Heart right ventricle (tissue), 16 donors: ENCODE results near the gene COA6. TPM values are rescaled to one million over a fixed set of nuclear protein-coding genes. Genes with fewer than 3 reads are reported as not detected.

Experiments used
- ATAC-seq, 8 donors: fragments of 200-7000 bp; cut with Tn5 transposase; one replicate each; pipeline ENCODE4 v1.9.1; 2020; ENCODE audit warnings: mild to moderate bottlenecking in 8 of 8, moderate library complexity in 8 of 8, moderate number of reproducible peaks in 1 of 8
- DNase-seq, 2 donors: peaks; one replicate each; pipeline ENCODE4 v3.0.0-alpha.2; 2020
- H3K27ac ChIP-seq, 10 donors: fragments of 200-600 bp; sonication (generic) in 2 of 10; one replicate each; pipeline versions ENCODE4 v1.5.0 to v1.8.0; 2020 to 2022; ENCODE audit warnings: mild to moderate bottlenecking in 3 of 10
- H3K27me3 ChIP-seq, 7 donors: fragments of 200-600 bp; one replicate each; pipeline ENCODE4 v1.8.0; 2021 to 2022; ENCODE audit warnings: mild to moderate bottlenecking in 2 of 7
- H3K36me3 ChIP-seq, 9 donors: fragments of 200-600 bp; sonication (generic) in 1 of 9; one replicate each; pipeline versions ENCODE4 v1.5.0 to v1.8.0; 2020 to 2022; ENCODE audit warnings: mild to moderate bottlenecking in 2 of 9
- H3K4me1 ChIP-seq, 9 donors: fragments of 200-600 bp; sonication (generic) in 1 of 9; one replicate each; pipeline versions ENCODE4 v1.5.0 to v1.8.0; 2020 to 2022; ENCODE audit warnings: mild to moderate bottlenecking in 4 of 9
- H3K4me3 ChIP-seq, 10 donors: fragments of 200-600 bp; sonication (generic) in 2 of 10; one replicate each; pipeline versions ENCODE4 v1.5.0 to v1.8.0; 2020 to 2022; ENCODE audit warnings: mild to moderate bottlenecking in 7 of 10, moderate library complexity in 2 of 10
- H3K9me3 ChIP-seq, 11 donors: fragments of 200-600 bp in 10 of 11; sonication (generic) in 2 of 11; one replicate each; pipeline versions ENCODE4 v1.5.0 to v1.8.0; 2013 to 2022; ENCODE audit warnings: mild to moderate bottlenecking in 2 of 11, control low read depth in 1 of 11, moderate library complexity in 1 of 11
- CTCF ChIP-seq, 9 donors: fragments of 200-600 bp; sonication (generic) in 2 of 9; IDR thresholded peaks; one replicate each; pipeline versions ENCODE4 v1.5.0 to v1.8.0; 2021 to 2022; ENCODE audit warnings: antibody characterized with exemption in 9 of 9, mild to moderate bottlenecking in 5 of 9, moderate library complexity in 1 of 9
- WGBS, 2 donors: extraction: QIAGEN DNeasy Blood & Tissue Kit; methylation state at CpG; one replicate each; pipeline ENCODE4 v1.1.7; 2013; ENCODE audit warnings: inconsistent platforms in 1 of 2; 5-methylcytosine and 5-hydroxymethylcytosine counted together
- intact Hi-C, 10 donors: fragments of 100-400 bp; cut with DNase I; formaldehyde crosslinking; loops; one replicate each; pipeline versions ENCODE4 v1.11.1 to v1.14.2; 2022
- polyA plus RNA-seq, 2 donors: library from polyadenylated mRNA; stranded (reverse); fragments of 200-250 nt; gene quantifications; one replicate each; pipeline ENCODE4 v1.2.3, GENCODE V29; 2013
- total RNA-seq, 10 donors: library from RNA; stranded (reverse); fragmentation: NEBNext Ultra II Directional in 3 of 10; extraction: Animal tissue kit (Norgen Biotek cat#: 25700) in 3 of 10; gene quantifications; one replicate each; pipeline versions ENCODE4 v1.2.1 to v1.2.4, GENCODE V29; 2021 to 2023
- donor health status: Arrhythmogenic right ventricular cardiomyopathy.
- donor health status: ischemic (EF 13 %, LVEDD 7.1; RV severe dilation, severe dysfunction).
- donor health status: healthy with polysubstance abuse.
- donor health status: DM: no; HTN: yes; CAD: no.
- donor health status: DM: no; HTN: no; CAD: no.
- donor health status: ischemic (EF 25% LVEDD 6.9; RV normal size, moderate dysfunction).
- donor health status: ischemic (EF 25% LVEDD 5.7; RV mildly dilated, moderate dysfunction).
- donor health status: healthy.
- donor health status: DM: yes; HTN: yes; CAD: no.
- donor health status: Ischemic cardiomyopathy.
- donor health status: ischemic (EF 35%, LVEDD 5.7; RV mildly dilated, moderate dysfunction).
- donor health status: nonischemic (EF 11% LVEDD 7.7; RV severe dilation, severe dysfunction).
- donor health status: DM: yes; HTN: yes; CAD: no.
- donor health status: PGD.
- donor health status: ischemic (EF 29% LVEDD 5.4; RV normal size, mild dysfunction).
- donor health status: nonischemic (EF 23%, LVEDD 6.1; RV moderate dilation, normal function).

The COA6 gene
- total and polyA plus RNA-seq, 12 donors, result 23.4 to 98.5 (median 29.5) TPM

GRCh38 chr1:234336359-234336758 lies 36.9 kb upstream of the COA6 start:
- H3K4me3 ChIP-seq, result no peak overlapping the region
- no peak for TF ChIP-seq CTCF (IDR thresholded peaks at IDR 0.05)
- intact Hi-C loops, result no loop called here
- peaks cover 0 to under 1% (median 0%) of the 10 kb centered on the region in 9 donors for H3K4me1 ChIP-seq
- H3K27ac ChIP-seq, result no peak overlapping the region
- no peaks in the 10 kb centered on the region for H3K36me3 ChIP-seq
- H3K27me3 ChIP-seq, result peaks cover 0 to 20% (median 0%) of the 10 kb centered on the region in 7 donors
- no peak for ATAC-seq
- no peak for DNase-seq
- H3K9me3 ChIP-seq, result peaks cover 0 to 53% (median 21%) of the 10 kb centered on the region in 11 donors
- 75 to 83% methylated on average over 2 of the region's 2 CpGs for WGBS, 2 donors

GRCh38 chr1:234337233-234337632 lies 36.0 kb upstream of the COA6 start:
- ATAC-seq, result no peak
- intact Hi-C loops, result no loop called here
- no peaks in the 10 kb centered on the region for H3K36me3 ChIP-seq
- H3K4me3 ChIP-seq, result no peak overlapping the region
- no peak for TF ChIP-seq CTCF (IDR thresholded peaks at IDR 0.05)
- no peak for DNase-seq
- peaks cover 0 to 53% (median 21%) of the 10 kb centered on the region in 11 donors for H3K9me3 ChIP-seq
- H3K4me1 ChIP-seq, result no peaks in the 10 kb centered on the region
- no peak overlapping the region for H3K27ac ChIP-seq
- 92 to 95% methylated on average over 1 of the region's 1 CpG for WGBS, 2 donors
- peaks cover 0 to 11% (median 0%) of the 10 kb centered on the region in 7 donors for H3K27me3 ChIP-seq

DNA sequence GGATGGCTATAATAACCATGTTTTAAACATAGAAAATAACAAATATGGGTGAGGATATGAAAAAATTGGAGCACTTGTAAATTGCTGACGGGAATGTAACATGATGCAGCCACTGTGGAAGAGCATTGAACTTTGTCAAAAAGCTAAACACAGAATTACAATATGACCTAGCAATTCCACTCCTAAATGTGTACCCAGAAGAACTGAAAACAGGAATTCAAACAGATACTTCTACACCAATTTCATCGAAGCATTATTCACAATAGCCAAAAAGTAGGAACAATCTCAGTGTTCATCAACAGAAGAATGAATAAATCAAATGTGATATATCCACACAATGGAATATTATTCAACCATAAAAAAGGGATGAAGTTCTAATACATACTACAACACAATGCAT lies 32.7 kb upstream of the COA6 start:
- peaks cover 0 to 7% (median 0%) of the 10 kb centered on the region in 7 donors for H3K27me3 ChIP-seq
- DNase-seq (no peak), ATAC-seq (no peak)
- no peaks in the 10 kb centered on the region for H3K36me3 ChIP-seq
- intact Hi-C loops, result no loop called here
- no peak overlapping the region for H3K4me3 ChIP-seq
- WGBS, 2 donors, result 83 to 85% methylated on average over 2 of the region's 2 CpGs
- no peak for TF ChIP-seq CTCF (IDR thresholded peaks at IDR 0.05)
- H3K9me3 ChIP-seq, result peaks cover 0 to 58% (median 21%) of the 10 kb centered on the region in 11 donors
- H3K27ac ChIP-seq, result no peak overlapping the region
- H3K4me1 ChIP-seq, result no peaks in the 10 kb centered on the region

DNA sequence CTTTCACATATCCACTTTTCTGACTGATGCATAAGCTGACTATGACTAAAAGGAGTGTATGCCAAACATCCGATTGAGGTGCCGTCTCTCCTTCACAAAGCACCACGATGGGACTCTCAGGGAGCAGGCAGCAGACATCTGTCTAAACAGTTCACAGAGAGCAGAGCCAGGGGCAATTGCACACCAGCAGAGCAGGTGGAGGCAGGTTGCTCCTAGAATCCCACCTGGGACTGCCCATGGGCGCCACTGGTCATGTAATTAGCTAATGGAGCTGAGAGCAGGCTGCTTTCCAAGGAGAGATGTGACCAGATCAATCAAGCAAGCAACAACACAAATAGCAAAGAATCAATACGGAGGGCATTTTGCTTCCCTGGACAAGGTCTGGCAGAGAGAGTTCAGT lies 30.5 kb upstream of the COA6 start:
- no peak for ATAC-seq
- Histone ChIP-seq H3K4me3 (no peak overlapping the region), H3K4me1 (no peaks in the 10 kb centered on the region), H3K27ac (no peak overlapping the region), H3K27me3 (peaks cover 0 to 7% (median 0%) of the 10 kb centered on the region in 7 donors), H3K36me3 (no peaks in the 10 kb centered on the region), H3K9me3 (peaks cover 0 to 39% (median 9%) of the 10 kb centered on the region in 11 donors)
- no peak for TF ChIP-seq CTCF (IDR thresholded peaks at IDR 0.05)
- WGBS, 2 donors, result 74 to 80% methylated on average over 5 of the region's 5 CpGs
- no peak for DNase-seq
- intact Hi-C loops, result no loop called here
